Heart right ventricle (tissue), 16 donors: ENCODE results near the gene MTSS2. TPM values are rescaled to one million over a fixed set of nuclear protein-coding genes. Genes with fewer than 3 reads are reported as not detected.
A peak's percentile ranks its signal among the peaks of the same experiment; 100 is the strongest.

Source experiments
- ATAC-seq, 8 donors: fragments of 200-7000 bp; cut with Tn5 transposase; one replicate each; pipeline ENCODE4 v1.9.1; 2020; ENCODE audit warnings: mild to moderate bottlenecking in 8 of 8, moderate library complexity in 8 of 8, moderate number of reproducible peaks in 1 of 8
- DNase-seq, 2 donors: peaks; one replicate each; pipeline ENCODE4 v3.0.0-alpha.2; 2020
- H3K27ac ChIP-seq, 10 donors: fragments of 200-600 bp; sonication (generic) in 2 of 10; one replicate each; pipeline versions ENCODE4 v1.5.0 to v1.8.0; 2020 to 2022; ENCODE audit warnings: mild to moderate bottlenecking in 3 of 10
- H3K27me3 ChIP-seq, 7 donors: fragments of 200-600 bp; one replicate each; pipeline ENCODE4 v1.8.0; 2021 to 2022; ENCODE audit warnings: mild to moderate bottlenecking in 2 of 7
- H3K36me3 ChIP-seq, 9 donors: fragments of 200-600 bp; sonication (generic) in 1 of 9; one replicate each; pipeline versions ENCODE4 v1.5.0 to v1.8.0; 2020 to 2022; ENCODE audit warnings: mild to moderate bottlenecking in 2 of 9
- H3K4me1 ChIP-seq, 9 donors: fragments of 200-600 bp; sonication (generic) in 1 of 9; one replicate each; pipeline versions ENCODE4 v1.5.0 to v1.8.0; 2020 to 2022; ENCODE audit warnings: mild to moderate bottlenecking in 4 of 9
- H3K4me3 ChIP-seq, 10 donors: fragments of 200-600 bp; sonication (generic) in 2 of 10; one replicate each; pipeline versions ENCODE4 v1.5.0 to v1.8.0; 2020 to 2022; ENCODE audit warnings: mild to moderate bottlenecking in 7 of 10, moderate library complexity in 2 of 10
- H3K9me3 ChIP-seq, 11 donors: fragments of 200-600 bp in 10 of 11; sonication (generic) in 2 of 11; one replicate each; pipeline versions ENCODE4 v1.5.0 to v1.8.0; 2013 to 2022; ENCODE audit warnings: mild to moderate bottlenecking in 2 of 11, control low read depth in 1 of 11, moderate library complexity in 1 of 11
- WGBS, 2 donors: extraction: QIAGEN DNeasy Blood & Tissue Kit; methylation state at CpG; one replicate each; pipeline ENCODE4 v1.1.7; 2013; ENCODE audit warnings: inconsistent platforms in 1 of 2; 5-methylcytosine and 5-hydroxymethylcytosine counted together
- intact Hi-C, 10 donors: fragments of 100-400 bp; cut with DNase I; formaldehyde crosslinking; loops; one replicate each; pipeline versions ENCODE4 v1.11.1 to v1.14.2; 2022
- polyA plus RNA-seq, 2 donors: library from polyadenylated mRNA; stranded (reverse); fragments of 200-250 nt; gene quantifications; one replicate each; pipeline ENCODE4 v1.2.3, GENCODE V29; 2013
- total RNA-seq, 10 donors: library from RNA; stranded (reverse); fragmentation: NEBNext Ultra II Directional in 3 of 10; extraction: Animal tissue kit (Norgen Biotek cat#: 25700) in 3 of 10; gene quantifications; one replicate each; pipeline versions ENCODE4 v1.2.1 to v1.2.4, GENCODE V29; 2021 to 2023
- TF ChIP-seq, protein P1 (sequence below), 9 donors: fragments of 200-600 bp; sonication (generic) in 2 of 9; IDR thresholded peaks; one replicate each; pipeline versions ENCODE4 v1.5.0 to v1.8.0; 2021 to 2022; ENCODE audit warnings: antibody characterized with exemption in 9 of 9, mild to moderate bottlenecking in 5 of 9, moderate library complexity in 1 of 9
- donor health status: Arrhythmogenic right ventricular cardiomyopathy.
- donor health status: ischemic (EF 13 %, LVEDD 7.1; RV severe dilation, severe dysfunction).
- donor health status: healthy with polysubstance abuse.
- donor health status: DM: no; HTN: yes; CAD: no.
- donor health status: DM: no; HTN: no; CAD: no.
- donor health status: ischemic (EF 25% LVEDD 6.9; RV normal size, moderate dysfunction).
- donor health status: ischemic (EF 25% LVEDD 5.7; RV mildly dilated, moderate dysfunction).
- donor health status: healthy.
- donor health status: DM: yes; HTN: yes; CAD: no.
- donor health status: Ischemic cardiomyopathy.
- donor health status: ischemic (EF 35%, LVEDD 5.7; RV mildly dilated, moderate dysfunction).
- donor health status: nonischemic (EF 11% LVEDD 7.7; RV severe dilation, severe dysfunction).
- donor health status: DM: yes; HTN: yes; CAD: no.
- donor health status: PGD.
- donor health status: ischemic (EF 29% LVEDD 5.4; RV normal size, mild dysfunction).
- donor health status: nonischemic (EF 23%, LVEDD 6.1; RV moderate dilation, normal function).

Gene MTSS2
- total and polyA plus RNA-seq, 12 donors: 39.0 to 121 (median 58.9) TPM

DNA sequence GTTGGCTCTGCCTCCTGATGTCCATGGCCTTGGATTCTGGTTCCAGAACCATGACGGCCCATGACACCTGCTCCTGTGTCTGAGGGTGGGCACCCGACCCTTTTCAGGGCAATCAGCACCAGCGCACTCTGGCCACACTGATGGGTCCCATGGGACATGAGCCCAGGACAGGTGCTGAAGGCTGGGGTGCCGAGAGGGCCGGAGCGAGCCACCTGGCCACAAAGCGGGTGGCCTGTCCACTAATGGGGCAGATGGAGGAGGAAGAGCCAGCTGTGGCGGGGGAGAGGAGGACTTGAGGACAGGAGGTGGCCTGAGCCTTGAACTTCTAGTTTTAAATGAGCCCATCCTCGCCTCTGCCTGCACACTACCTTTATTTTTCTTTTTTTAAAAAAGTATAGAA lies 31.2 kb upstream of the MTSS2 start:
- Histone ChIP-seq H3K9me3 (peaks cover 0 to 5% (median 0%) of the 10 kb centered on the region in 11 donors), H3K4me3 (no peak overlapping the region), H3K36me3 (peaks cover 0 to 22% (median 0%) of the 10 kb centered on the region in 9 donors), H3K4me1 (peaks cover 9 to 31% (median 23%) of the 10 kb centered on the region in 9 donors), H3K27me3 (no peaks in the 10 kb centered on the region), H3K27ac (peak overlapping the region in 1 of 10 donors; percentile 83)
- no peak for ATAC-seq
- intact Hi-C loops: no loop called here
- TF ChIP-seq, protein P1, sequence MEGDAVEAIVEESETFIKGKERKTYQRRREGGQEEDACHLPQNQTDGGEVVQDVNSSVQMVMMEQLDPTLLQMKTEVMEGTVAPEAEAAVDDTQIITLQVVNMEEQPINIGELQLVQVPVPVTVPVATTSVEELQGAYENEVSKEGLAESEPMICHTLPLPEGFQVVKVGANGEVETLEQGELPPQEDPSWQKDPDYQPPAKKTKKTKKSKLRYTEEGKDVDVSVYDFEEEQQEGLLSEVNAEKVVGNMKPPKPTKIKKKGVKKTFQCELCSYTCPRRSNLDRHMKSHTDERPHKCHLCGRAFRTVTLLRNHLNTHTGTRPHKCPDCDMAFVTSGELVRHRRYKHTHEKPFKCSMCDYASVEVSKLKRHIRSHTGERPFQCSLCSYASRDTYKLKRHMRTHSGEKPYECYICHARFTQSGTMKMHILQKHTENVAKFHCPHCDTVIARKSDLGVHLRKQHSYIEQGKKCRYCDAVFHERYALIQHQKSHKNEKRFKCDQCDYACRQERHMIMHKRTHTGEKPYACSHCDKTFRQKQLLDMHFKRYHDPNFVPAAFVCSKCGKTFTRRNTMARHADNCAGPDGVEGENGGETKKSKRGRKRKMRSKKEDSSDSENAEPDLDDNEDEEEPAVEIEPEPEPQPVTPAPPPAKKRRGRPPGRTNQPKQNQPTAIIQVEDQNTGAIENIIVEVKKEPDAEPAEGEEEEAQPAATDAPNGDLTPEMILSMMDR (IDR thresholded peaks at IDR 0.05): no peak
- no peak for DNase-seq
- 96 to 98% methylated on average over 9 of the region's 9 CpGs for WGBS, 2 donors

DNA sequence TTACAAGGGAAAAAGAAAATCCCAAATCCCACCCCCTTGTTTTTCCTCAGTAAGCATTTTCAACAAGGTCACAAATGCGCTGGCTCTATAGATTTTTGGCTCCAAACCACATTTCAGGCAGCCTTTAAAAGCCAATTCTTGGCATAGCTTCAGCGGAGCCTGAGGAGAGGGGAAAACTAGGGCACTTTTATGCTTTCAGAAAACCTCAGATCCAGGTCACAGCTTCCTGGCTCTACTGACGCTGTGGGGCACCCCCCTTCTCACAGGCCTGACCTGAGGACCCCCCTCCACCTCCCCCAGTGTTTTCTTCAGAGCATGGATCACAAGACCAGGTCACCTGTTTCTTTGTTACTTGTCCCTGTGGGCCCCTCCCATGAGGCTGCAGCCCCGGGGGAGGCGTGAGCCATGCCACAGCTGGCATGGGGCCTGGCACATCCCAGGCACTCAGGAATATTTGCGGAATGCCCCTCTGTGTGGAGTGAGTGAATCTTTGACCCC lies 30.1 kb upstream of the MTSS2 start:
- intact Hi-C loops: no loop called here
- ATAC-seq (peak in 4 of 8 donors; percentile 2 to 14 (median 10)), DNase-seq (no peak)
- no peak overlapping the region for H3K4me3 ChIP-seq
- peaks cover 9 to 31% (median 23%) of the 10 kb centered on the region in 9 donors for H3K4me1 ChIP-seq
- peak overlapping the region in 8 of 10 donors; percentile 56 to 86 (median 72) for H3K27ac ChIP-seq
- H3K9me3 ChIP-seq: peaks cover 0 to 5% (median 0%) of the 10 kb centered on the region in 11 donors
- H3K27me3 ChIP-seq: no peaks in the 10 kb centered on the region
- TF ChIP-seq, protein P1 (IDR thresholded peaks at IDR 0.05): no peak
- 38 to 53% methylated on average over 6 of the region's 6 CpGs for WGBS, 2 donors
- peaks cover 0 to 15% (median 0%) of the 10 kb centered on the region in 9 donors for H3K36me3 ChIP-seq

DNA sequence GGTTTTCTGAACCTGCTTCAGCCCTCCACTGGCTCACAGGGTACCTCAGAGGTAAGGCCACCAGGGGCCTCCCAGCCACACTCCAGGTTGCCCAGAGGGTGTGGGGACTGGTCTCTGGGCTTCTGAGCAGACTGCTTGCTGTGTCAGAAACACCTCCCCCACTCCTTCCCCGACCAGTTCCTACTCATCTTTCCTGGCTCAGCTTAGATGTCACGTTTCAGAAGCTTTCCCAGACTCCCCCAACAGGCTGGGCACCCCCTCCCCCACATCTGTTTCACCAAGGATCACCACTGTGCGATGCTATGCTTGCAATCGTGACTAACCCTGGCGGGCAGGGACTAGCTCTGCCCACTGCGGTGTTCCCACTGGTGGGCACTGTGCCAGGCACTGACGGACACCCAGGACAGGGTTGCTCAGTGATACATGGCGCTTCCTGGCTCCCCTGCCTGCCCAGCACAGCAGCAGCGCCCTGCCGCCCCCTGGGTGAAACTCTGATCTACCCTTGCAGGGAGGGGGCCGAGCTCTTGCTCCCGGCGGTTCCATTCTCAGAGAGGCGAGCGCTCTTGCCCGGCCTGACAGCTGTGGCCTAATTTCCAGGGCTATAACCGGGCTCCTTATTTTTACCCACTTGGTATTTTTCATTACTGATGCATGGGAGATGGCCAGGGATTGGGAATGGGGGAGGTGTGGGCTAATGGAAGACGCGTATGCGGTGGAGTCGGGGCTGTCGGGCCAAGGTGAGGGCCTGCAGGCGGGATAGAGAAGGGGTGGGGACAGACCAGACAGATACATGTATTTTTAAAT lies 29.4 kb upstream of the MTSS2 start:
- Histone ChIP-seq H3K36me3 (peaks cover 0 to 17% (median 0%) of the 10 kb centered on the region in 9 donors), H3K4me1 (peaks cover 9 to 33% (median 23%) of the 10 kb centered on the region in 9 donors), H3K9me3 (peaks cover 0 to 5% (median 0%) of the 10 kb centered on the region in 11 donors), H3K4me3 (peak overlapping the region in 1 of 10 donors; percentile 9), H3K27ac (peak overlapping the region; percentile 23 to 86 (median 68)), H3K27me3 (no peaks in the 10 kb centered on the region)
- TF ChIP-seq, protein P1 (IDR thresholded peaks at IDR 0.05): peak in 1 of 9 donors; percentile 22
- intact Hi-C loops: no loop called here
- DNase-seq (peak; percentile 76 to 80), ATAC-seq (peak; percentile 77 to 93 (median 90))
- WGBS, 2 donors: 46 to 48% methylated on average over 23 of the region's 23 CpGs

DNA sequence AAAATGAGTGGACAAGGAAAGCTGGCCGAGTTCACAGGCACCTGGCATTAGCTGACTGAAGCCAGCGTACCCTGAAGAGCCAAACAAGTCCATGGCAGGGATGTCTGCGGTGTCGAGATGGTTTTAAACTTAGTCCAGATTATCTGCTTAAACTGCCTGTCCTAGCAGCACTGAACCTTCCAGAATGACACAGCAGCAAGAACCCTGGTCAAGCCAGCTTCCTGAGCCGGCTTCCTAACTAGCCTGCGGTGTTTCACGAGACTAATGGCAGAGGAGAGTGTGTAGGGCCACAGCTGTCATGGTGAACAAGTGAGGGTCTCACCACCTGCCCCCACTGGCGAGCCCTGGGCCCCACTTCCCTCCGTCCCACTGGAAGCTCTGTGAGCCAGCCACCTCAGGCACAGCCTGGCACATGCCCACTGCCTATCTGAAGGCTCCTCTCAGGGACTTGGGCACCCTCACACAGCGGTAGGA lies 28.8 kb upstream of the MTSS2 start:
- H3K36me3 ChIP-seq: peaks cover 0 to 12% (median 0%) of the 10 kb centered on the region in 9 donors
- H3K27me3 ChIP-seq: no peaks in the 10 kb centered on the region
- no peak for DNase-seq
- peaks cover 9 to 39% (median 28%) of the 10 kb centered on the region in 9 donors for H3K4me1 ChIP-seq
- TF ChIP-seq, protein P1 (IDR thresholded peaks at IDR 0.05): no peak
- H3K27ac ChIP-seq: peak overlapping the region; percentile 23 to 86 (median 68)
- peaks cover 0 to 2% (median 0%) of the 10 kb centered on the region in 11 donors for H3K9me3 ChIP-seq
- intact Hi-C loops: no loop called here
- H3K4me3 ChIP-seq: no peak overlapping the region
- 73% methylated on average over 10 of the region's 10 CpGs for whole genome bisulfite sequencing, 2 donors
- peak in 7 of 8 donors; percentile 8 to 49 (median 43) for ATAC-seq
